Colonic mucosa (tissue), 4 donors: ENCODE data around the gene PRKCA. TPM values are rescaled to one million over a fixed set of nuclear protein-coding genes. Genes with fewer than 3 reads are reported as not detected.
A peak's percentile ranks its signal among the peaks of the same experiment; 100 is the strongest.

Source experiments
- DNase-seq: peaks from one replicate; pipeline ENCODE4 v3.0.0-alpha.2; 2020
- H3K27ac ChIP-seq: fragments of 200-600 bp; one replicate; pipeline ENCODE4 v1.8.0; 2021
- H3K27me3 ChIP-seq: fragments of 200-600 bp; one replicate; pipeline ENCODE4 v1.8.0; 2021
- H3K36me3 ChIP-seq: fragments of 200-600 bp; one replicate; pipeline ENCODE4 v1.8.0; 2021
- H3K4me1 ChIP-seq: fragments of 200-600 bp; one replicate; pipeline ENCODE4 v1.8.0; 2021; ENCODE audit warnings: mild to moderate bottlenecking
- H3K4me3 ChIP-seq: fragments of 200-600 bp; one replicate; pipeline ENCODE4 v1.8.0; 2021
- H3K9ac ChIP-seq, 2 donors: one replicate each; pipeline ENCODE4 v1.7.0; 2013; ENCODE audit warnings: control low read depth in 2 of 2, low read depth in 2 of 2, low read length in 2 of 2
- H3K9me3 ChIP-seq: fragments of 200-600 bp; one replicate; pipeline ENCODE4 v1.8.0; 2021
- intact Hi-C: fragments of 100-400 bp; cut with DNase I; formaldehyde crosslinking; loops from one replicate; pipeline ENCODE4 v1.14.1; 2022
- total RNA-seq, 2 donors: library from RNA; stranded (reverse); fragmentation: NEBNext Ultra II Directional in 1 of 2; extraction: Animal tissue kit (Norgen Biotek cat#: 25700) in 1 of 2; gene quantifications; one replicate each; pipeline ENCODE4 v1.2.1, GENCODE V29; 2021
- TF ChIP-seq, protein P1 (sequence below): fragments of 200-600 bp; IDR thresholded peaks from one replicate; pipeline ENCODE4 v1.8.0; 2022; ENCODE audit warnings: antibody characterized with exemption, mild to moderate bottlenecking
- donor health status: healthy.
- donor health status: DM: no; HTN: no; CAD: no.
- donor health status: DM: no; HTN: no; CAD: no.

Gene PRKCA
- total RNA-seq, 2 donors from 2014 or later = 40.0 to 41.8 TPM

- no peaks in the 10 kb centered on the region for H3K36me3 ChIP-seq
- no peak overlapping the region for H3K9ac ChIP-seq
- H3K27ac ChIP-seq = no peak overlapping the region
- TF ChIP-seq, protein P1, sequence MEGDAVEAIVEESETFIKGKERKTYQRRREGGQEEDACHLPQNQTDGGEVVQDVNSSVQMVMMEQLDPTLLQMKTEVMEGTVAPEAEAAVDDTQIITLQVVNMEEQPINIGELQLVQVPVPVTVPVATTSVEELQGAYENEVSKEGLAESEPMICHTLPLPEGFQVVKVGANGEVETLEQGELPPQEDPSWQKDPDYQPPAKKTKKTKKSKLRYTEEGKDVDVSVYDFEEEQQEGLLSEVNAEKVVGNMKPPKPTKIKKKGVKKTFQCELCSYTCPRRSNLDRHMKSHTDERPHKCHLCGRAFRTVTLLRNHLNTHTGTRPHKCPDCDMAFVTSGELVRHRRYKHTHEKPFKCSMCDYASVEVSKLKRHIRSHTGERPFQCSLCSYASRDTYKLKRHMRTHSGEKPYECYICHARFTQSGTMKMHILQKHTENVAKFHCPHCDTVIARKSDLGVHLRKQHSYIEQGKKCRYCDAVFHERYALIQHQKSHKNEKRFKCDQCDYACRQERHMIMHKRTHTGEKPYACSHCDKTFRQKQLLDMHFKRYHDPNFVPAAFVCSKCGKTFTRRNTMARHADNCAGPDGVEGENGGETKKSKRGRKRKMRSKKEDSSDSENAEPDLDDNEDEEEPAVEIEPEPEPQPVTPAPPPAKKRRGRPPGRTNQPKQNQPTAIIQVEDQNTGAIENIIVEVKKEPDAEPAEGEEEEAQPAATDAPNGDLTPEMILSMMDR = no peak
- H3K9me3 ChIP-seq = no peaks in the 10 kb centered on the region
- no peaks in the 10 kb centered on the region for H3K27me3 ChIP-seq
- DNase-seq = no peak
- H3K4me3 ChIP-seq = no peak overlapping the region
- no peaks in the 10 kb centered on the region for H3K4me1 ChIP-seq
- intact Hi-C loops = no loop called here
Measured at GRCh38 chr17:66560691-66561090, 258.3 kb downstream of the PRKCA start.

DNA sequence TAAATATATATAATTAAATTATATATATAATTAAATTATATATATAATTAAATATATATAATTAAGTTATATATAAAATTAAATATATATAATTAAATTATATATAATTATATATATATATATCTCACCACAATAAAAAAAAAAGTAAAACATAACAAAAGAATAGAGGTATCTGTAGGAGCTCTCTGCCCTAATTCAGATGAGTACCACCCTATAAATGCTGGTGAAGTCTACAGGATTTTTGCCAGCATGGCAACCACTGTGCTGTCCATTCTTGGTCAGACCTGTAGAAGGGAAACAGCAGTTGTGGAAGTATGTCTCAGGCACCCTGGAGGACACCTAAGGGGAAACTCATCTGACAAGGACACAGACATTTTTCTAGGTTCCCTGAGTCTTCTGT lies 259.7 kb downstream of the PRKCA start:
- TF ChIP-seq, protein P1 = no peak
- intact Hi-C loops = no loop called here
- Histone ChIP-seq H3K27me3 (no peaks in the 10 kb centered on the region), H3K27ac (no peak overlapping the region), H3K4me3 (no peak overlapping the region), H3K36me3 (no peaks in the 10 kb centered on the region), H3K9ac (no peak overlapping the region), H3K9me3 (no peaks in the 10 kb centered on the region), H3K4me1 (no peaks in the 10 kb centered on the region)
- no peak for DNase-seq

DNA sequence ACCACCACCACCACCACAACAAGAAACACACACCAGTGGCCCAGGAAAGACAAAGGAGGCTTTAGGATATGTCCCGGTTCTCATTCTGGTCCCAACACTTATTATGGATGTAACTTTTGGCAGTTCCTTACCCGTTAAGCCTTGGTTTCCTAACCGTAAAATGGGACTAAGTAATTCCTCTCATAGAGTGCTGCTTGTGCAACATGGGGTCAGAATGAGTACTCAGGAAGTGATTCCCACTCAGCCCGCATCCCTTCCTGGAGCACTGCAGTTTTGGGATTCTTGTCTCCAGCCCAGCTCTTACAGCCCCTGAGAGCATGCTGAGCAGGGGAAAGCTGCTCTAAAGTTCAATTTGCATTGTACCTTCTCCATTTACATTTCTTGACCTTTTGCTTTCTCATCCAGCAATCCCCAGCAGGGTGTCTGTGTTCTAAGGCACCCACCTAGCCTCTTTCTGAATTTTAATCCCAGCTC lies 262.6 kb downstream of the PRKCA start:
- Histone ChIP-seq H3K27ac (no peak overlapping the region), H3K4me1 (no peaks in the 10 kb centered on the region), H3K9ac (no peak overlapping the region), H3K4me3 (no peak overlapping the region), H3K27me3 (no peaks in the 10 kb centered on the region), H3K36me3 (no peaks in the 10 kb centered on the region), H3K9me3 (no peaks in the 10 kb centered on the region)
- intact Hi-C loops = loop anchor here (5.0 kb wide), 1 partner anchor 308 kb away; no protein-coding TSS in a partner anchor
- TF ChIP-seq, protein P1 = no peak
- no peak for DNase-seq

DNA sequence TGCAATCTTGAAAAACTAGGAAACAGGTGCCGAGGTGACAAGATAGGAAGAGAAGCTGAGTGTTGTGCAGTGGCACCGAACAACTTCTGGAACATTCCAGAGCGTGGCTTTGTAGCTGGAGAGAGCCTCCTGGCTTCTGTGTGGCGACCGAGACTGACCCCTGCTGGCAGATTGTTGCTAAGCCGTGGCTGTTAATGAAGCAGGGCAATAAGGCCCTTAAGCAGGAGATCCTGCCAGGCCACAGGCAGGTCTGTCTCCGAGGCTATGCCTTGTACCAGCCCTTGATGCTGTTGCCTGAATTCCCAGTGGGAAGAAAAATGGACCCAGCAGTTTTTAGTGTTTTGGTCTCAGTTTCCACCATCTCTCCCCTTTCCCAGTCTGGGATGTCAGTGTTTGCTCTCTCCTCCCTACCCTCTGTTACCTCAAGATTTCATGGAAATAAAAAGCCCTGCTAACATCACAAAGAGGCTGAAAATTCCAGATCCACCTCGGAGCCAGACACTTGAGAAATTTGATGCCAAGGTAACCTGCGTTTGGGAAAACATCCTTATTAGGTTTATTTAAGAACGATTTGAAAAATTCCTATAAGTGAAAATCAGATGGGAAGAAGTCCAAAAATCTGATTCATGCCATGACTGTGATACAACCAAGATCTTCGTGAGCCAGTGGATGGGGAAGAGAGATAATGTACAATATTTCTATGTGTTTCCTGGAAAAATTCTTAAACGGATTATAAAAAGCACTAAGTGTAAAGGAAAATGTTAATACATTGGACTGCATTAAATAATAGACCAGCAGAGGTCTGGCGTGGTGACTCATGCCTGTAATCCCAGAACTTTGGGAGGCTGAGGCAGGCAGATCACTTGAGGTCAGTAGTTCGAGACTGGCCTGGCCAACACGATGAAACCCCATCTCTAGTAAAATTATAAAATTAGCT lies 265.1 kb downstream of the PRKCA start:
- intact Hi-C loops = loop anchor here (5.0 kb wide), 1 partner anchor 310 kb away; no protein-coding TSS in a partner anchor
- no peaks in the 10 kb centered on the region for H3K36me3 ChIP-seq
- no peaks in the 10 kb centered on the region for H3K4me1 ChIP-seq
- no peak overlapping the region for H3K27ac ChIP-seq
- H3K4me3 ChIP-seq = no peak overlapping the region
- no peaks in the 10 kb centered on the region for H3K27me3 ChIP-seq
- peak; percentile 91 for DNase-seq
- no peak overlapping the region for H3K9ac ChIP-seq
- no peaks in the 10 kb centered on the region for H3K9me3 ChIP-seq
- TF ChIP-seq, protein P1 = peak; percentile 90

DNA sequence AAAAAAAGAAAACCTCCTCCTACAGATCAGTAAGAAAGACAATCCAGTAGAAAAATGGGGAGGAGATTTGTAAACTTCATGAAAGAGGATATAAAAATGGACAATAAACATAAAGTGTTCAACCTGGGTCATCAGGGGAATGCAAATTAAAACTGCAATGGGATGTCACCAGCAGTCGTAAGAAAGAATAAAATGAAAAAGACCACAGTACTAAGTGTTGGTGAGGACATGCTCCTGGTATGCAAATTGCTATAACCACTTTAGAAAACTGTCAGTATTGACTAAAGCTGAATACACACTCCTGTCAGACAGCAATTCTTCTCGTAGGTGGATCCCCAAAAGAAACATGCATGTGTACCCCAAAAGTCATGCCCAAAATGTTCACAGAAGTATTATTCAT lies 267.2 kb downstream of the PRKCA start:
- Histone ChIP-seq H3K27ac (no peak overlapping the region), H3K9me3 (no peaks in the 10 kb centered on the region), H3K27me3 (no peaks in the 10 kb centered on the region), H3K36me3 (no peaks in the 10 kb centered on the region), H3K4me1 (no peaks in the 10 kb centered on the region), H3K4me3 (no peak overlapping the region), H3K9ac (no peak overlapping the region)
- no peak for DNase-seq
- intact Hi-C loops = loop anchor here (5.0 kb wide), 1 partner anchor 312 kb away; no protein-coding TSS in a partner anchor
- TF ChIP-seq, protein P1 = no peak
